H1 (cell line): ENCODE measurements around the gene IL18BP.

Experiments used
- EP300 ChIP-seq, 2 experiments: IDR thresholded peaks; 1 replicate in 1 of 2; 2 replicates in 1 of 2; pipeline ENCODE4 v1.6.1; 2011 to 2012; ENCODE audit warnings: low read depth in 2 of 2, low read length in 2 of 2, mild to moderate bottlenecking in 2 of 2, borderline replicate concordance in 1 of 2, inconsistent platforms in 1 of 2, moderate library complexity in 1 of 2
- EZH2 ChIP-seq: fragments of 200-600 bp; sonication (generic); IDR thresholded peaks from 2 replicates; pipeline ENCODE4 v1.7.1; 2012; ENCODE audit warnings: low read depth, mild to moderate bottlenecking, moderate library complexity, low read length, inconsistent platforms; ENCODE audit not compliant: severe bottlenecking
- TF ChIP-seq, protein P1 (sequence below), 3 experiments: IDR thresholded peaks; 1 replicate in 2 of 3; 2 replicates in 1 of 3; pipeline versions ENCODE4 v1.5.1 to v1.6.1; 2011; ENCODE audit warnings: low read length in 3 of 3, mild to moderate bottlenecking in 3 of 3, inconsistent platforms in 2 of 3, low read depth in 1 of 3, moderate library complexity in 1 of 3; ENCODE audit not compliant: insufficient read depth in 1 of 3; ENCODE audit errors: control extremely low read depth in 1 of 3

DNA sequence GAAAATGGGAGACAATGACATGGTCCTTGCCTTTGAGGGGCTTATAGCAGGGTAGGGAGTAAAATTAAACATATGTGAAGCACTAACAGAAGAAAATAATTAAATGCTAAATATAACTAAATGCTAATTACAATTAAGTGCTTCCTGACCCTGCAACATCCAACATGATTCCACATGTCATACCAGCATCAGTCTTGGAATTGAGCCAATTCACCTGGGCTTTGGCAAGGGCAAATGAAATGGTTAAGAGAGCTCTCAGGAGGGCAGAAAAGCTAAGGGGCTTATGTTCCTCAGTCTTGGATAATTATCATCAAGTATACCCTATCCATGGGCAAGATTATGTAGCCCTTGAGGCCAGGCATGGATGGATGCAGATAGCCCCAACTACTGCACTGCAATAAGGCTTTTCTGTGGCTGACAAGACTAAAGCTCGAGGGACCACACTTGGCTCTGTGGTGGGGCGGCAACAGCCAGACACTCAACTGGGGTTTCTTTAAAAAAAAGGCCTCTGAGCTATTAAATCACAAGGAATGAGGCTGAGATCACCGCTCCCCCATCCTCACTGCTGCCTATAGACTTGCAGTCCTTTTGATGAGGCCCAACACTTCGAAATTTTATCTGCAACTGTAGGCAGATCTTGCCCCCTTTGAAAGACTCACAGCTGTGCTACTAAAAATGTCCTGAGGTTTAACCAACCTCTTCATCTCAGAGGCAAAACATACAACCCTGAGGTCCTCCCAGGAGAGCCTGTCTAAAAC, 39.0 kb downstream of the IL18BP start:
- no peak for TF ChIP-seq EP300 (IDR thresholded peaks at IDR 0.05; ENCODE audit: borderline replicate concordance in 1 of 2, low read depth in 2 of 2, low read length in 2 of 2)
- no peak for TF ChIP-seq EZH2
- TF ChIP-seq, protein P1, sequence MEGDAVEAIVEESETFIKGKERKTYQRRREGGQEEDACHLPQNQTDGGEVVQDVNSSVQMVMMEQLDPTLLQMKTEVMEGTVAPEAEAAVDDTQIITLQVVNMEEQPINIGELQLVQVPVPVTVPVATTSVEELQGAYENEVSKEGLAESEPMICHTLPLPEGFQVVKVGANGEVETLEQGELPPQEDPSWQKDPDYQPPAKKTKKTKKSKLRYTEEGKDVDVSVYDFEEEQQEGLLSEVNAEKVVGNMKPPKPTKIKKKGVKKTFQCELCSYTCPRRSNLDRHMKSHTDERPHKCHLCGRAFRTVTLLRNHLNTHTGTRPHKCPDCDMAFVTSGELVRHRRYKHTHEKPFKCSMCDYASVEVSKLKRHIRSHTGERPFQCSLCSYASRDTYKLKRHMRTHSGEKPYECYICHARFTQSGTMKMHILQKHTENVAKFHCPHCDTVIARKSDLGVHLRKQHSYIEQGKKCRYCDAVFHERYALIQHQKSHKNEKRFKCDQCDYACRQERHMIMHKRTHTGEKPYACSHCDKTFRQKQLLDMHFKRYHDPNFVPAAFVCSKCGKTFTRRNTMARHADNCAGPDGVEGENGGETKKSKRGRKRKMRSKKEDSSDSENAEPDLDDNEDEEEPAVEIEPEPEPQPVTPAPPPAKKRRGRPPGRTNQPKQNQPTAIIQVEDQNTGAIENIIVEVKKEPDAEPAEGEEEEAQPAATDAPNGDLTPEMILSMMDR (IDR thresholded peaks at IDR 0.05; ENCODE audit: control extremely low read depth in 1 of 3, insufficient read depth in 1 of 3, low read depth in 1 of 3, low read length in 3 of 3): no peak
